Epithelial cell of prostate (primary cell): ENCODE data around the gene RFX5.
A peak's percentile ranks its signal among the peaks of the same experiment; 100 is the strongest.

Experiments used
- DNase-seq: peaks from one replicate; pipeline ENCODE4 v3.0.0-alpha.2; 2011; ENCODE audit warnings: low read depth, low spot score
- H3K27ac ChIP-seq: fragments of 450-650 bp; 2 replicates; pipeline ENCODE4 v1.5.1; 2017; ENCODE audit warnings: mild to moderate bottlenecking

RFX5 gene

GRCh38 chr1:151325646-151326429 is 21.2 kb downstream of the RFX5 start:
- H3K27ac ChIP-seq: peak overlapping the region; percentile 79
- no peak for DNase-seq

- H3K27ac ChIP-seq: peak overlapping the region; percentile 79
These were observed 21.8 kb downstream of the RFX5 start for GRCh38 chr1:151325231-151325630.

GRCh38 chr1:151324390-151324930 is 22.6 kb downstream of the RFX5 start:
- DNase-seq: no peak
- no peak overlapping the region for H3K27ac ChIP-seq

More at GRCh38 chr1:151325231-151325630, 21.8 kb downstream of the RFX5 start:
- DNase-seq: no peak

GRCh38 chr1:151318975-151319374 is 28.1 kb downstream of the RFX5 start:
- H3K27ac ChIP-seq: no peak overlapping the region
- no peak for DNase-seq

- H3K27ac ChIP-seq: no peak overlapping the region
- no peak for DNase-seq
These were observed 31.4 kb downstream of the RFX5 start for GRCh38 chr1:151315565-151316235.

- no peak overlapping the region for H3K27ac ChIP-seq
- no peak for DNase-seq
These were observed 32.7 kb downstream of the RFX5 start for GRCh38 chr1:151314137-151314875.

- no peak for DNase-seq
- peak overlapping the region; percentile 89 for H3K27ac ChIP-seq
These were observed 33.6 kb downstream of the RFX5 start for GRCh38 chr1:151313501-151313900.

GRCh38 chr1:151312826-151313225 is 34.2 kb downstream of the RFX5 start:
- peak overlapping the region; percentile 89 for H3K27ac ChIP-seq
- no peak for DNase-seq

- peak overlapping the region; percentile 89 for H3K27ac ChIP-seq
- no peak for DNase-seq
These were observed 34.6 kb downstream of the RFX5 start for GRCh38 chr1:151312411-151312810.

- peak overlapping the region; percentile 89 for H3K27ac ChIP-seq
These were observed 35.3 kb downstream of the RFX5 start for GRCh38 chr1:151311589-151312331.

GRCh38 chr1:151311011-151311410 is 36.0 kb downstream of the RFX5 start:
- peak overlapping the region; percentile 89 for H3K27ac ChIP-seq
- DNase-seq: no peak

More at GRCh38 chr1:151311589-151312331, 35.3 kb downstream of the RFX5 start:
- peak; percentile 97 for DNase-seq

GRCh38 chr1:151309811-151310323 is 37.2 kb downstream of the RFX5 start:
- DNase-seq: no peak
- no peak overlapping the region for H3K27ac ChIP-seq

GRCh38 chr1:151294742-151295462 is 52.1 kb downstream of the RFX5 start:
- no peak for DNase-seq
- H3K27ac ChIP-seq: no peak overlapping the region

GRCh38 chr1:151293093-151293492 is 54.0 kb downstream of the RFX5 start:
- no peak for DNase-seq
- H3K27ac ChIP-seq: no peak overlapping the region

- DNase-seq: no peak
These were observed 54.6 kb downstream of the RFX5 start for GRCh38 chr1:151292207-151293030.

GRCh38 chr1:151290709-151291303 is 56.2 kb downstream of the RFX5 start:
- DNase-seq: no peak
- H3K27ac ChIP-seq: no peak overlapping the region

More at GRCh38 chr1:151292207-151293030, 54.6 kb downstream of the RFX5 start:
- H3K27ac ChIP-seq: no peak overlapping the region
